Stimulated activated CD4-positive, alpha-beta T cell treated with anti-CD3 and anti-CD28 coated beads, Interleukin-4, amount 100 ng/mL, for 24 hours (primary cell): ENCODE results near the gene CELF4.

Source experiments
- DNase-seq: peaks from one replicate; pipeline ENCODE4 v3.0.0-alpha.2; 2020

Gene CELF4

DNA sequence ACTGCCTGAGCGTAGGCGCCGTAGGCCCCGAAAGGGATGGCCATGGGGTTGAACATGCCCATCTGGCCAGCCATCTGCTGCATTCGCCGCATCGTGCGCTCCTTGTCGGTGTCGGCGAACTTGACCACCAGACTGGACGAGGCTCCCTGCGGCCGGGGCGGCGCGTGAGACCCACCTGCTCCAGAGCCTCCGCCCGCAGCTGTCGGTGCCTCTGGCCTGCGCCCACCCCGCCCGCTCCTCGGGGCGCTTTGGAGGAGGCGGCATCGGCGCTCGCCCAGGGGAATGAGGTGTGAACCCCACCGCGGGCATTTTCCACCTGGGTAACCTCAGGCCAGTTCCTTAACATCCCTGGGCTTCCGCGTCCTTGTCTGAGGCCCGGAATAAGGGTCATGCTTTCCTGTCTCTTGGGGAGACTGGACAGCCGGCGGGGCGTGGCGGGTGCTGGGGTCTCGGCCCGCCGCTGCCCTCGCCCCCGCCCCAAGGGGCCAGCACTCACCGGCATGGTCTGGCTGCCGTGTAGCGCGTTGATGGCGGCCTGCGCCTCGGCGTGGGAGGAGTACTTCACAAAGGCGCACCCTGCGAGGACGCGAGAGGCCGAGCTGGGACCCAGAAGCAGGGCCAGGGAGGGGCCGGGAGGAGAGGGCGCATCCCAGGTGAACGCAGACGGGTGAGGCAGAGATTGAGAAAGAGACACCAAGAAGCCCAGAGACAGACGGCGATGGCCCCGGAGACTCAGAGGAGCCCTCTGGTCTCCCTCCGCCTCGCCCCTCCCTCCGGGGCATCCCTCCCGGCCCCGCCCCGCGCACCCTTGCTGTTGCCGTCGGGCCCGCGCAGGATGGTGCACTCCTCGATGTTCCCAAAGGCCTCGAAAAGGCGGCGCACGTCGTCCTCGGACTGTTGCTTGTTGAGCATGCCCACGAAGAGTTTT lies 291.0 kb downstream of the CELF4 start:
- no peak for DNase-seq

DNA sequence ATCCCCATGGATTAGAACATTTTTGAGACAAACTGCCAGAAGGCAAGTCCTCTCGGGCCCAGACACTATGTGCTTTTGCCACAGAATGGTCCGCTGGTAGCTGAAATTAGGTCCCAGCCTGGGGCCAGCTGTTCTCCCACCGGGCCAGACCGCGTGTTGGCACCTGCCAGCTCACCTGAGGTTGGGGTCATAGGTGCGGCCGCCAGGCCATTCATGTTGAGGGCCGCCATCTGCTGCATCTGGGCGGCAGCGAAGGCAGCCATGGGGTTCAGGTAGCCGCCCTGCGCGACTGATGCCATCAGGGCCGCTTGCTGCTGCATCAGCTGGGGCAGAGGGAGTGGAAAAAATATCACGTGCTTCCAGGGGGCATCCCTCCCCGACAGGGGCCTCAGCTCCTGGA lies 292.8 kb downstream of the CELF4 start:
- no peak for DNase-seq

DNA sequence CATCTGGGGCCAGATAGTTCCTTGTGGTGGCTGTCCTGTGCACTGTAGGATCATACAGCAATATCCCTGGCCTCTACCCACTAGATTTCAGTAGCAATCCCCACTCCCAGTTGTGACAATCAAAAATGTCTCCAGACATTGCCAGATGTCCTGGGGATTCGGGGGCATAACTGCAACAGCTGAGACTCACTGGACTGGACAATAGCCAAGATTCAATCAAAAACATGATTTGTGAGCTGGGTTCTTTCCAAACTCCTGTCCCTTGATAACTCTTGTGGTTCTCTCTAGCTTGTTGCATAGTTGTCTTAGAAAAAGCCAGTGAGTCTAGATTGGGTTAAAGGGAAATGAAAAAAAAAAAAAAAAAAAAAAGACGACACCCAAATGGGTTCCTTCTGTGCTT lies 293.4 kb downstream of the CELF4 start:
- DNase-seq = no peak

DNA sequence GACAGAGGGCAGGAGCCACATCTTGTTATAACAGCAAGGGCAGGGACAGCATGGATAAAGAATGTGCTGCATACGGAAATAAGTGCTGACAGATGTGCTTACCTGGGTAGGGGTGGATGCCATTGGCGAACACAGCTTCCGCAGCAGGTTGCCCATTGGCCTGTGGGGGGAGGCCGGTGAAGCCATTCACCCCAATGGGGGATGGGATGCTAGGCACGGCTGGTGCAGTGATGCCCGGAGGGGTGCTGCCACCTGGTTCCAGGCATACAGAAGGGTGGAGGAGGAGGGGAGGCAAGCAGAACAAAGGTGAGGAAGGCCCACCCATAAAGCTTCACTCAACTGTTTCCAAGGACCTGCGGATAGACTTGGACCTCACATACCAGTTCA lies 294.9 kb downstream of the CELF4 start:
- no peak for DNase-seq

DNA sequence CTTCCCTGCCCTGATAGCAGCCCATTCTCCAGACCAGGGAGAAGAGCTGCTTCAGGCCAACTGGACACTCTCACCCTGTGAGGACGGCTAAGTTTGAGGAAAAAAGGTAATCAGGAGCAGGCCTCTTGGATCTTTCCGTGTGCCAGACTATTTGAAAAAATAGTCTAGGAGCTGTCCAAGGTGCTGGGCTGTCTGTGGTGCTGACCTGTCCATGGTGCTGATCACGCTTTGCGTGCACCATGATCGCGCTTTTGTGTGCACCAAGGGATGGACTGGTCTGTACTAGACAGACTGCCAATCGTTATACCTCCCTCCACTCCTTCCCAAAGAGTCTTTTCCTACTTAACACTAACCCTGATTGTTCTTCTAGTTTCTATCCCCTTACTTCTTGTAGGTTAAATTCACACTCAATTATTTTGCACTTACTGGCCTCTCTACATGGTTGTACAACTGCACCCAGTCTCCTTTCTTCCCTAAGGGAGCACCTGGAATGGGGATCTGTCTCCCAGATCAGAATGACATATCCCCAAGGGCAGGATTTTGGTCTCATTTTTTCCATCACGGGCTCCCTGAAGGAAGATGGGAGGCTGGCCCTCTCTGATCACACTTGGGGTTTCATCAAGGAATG lies 295.4 kb downstream of the CELF4 start:
- DNase-seq = no peak

DNA sequence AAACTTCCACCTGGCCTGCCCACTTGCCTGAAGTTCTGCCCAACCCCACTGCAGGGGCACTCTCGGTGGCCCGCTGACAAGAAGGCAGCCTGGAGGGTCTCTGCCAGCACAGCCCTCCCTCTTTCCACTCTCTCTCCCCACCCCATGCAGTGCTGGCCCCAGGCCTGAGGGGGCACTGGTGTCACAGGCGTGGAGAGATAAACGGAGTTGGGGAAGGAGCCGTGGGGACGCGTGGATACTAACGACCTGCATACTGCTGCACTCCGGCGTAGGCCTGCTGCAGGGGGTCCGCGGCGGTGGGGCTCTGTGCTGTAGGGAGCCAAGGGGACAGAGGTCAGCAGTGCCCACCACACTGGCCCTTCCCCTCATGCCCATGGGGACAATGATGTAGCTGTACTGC lies 299.3 kb downstream of the CELF4 start:
- DNase-seq = no peak

DNA sequence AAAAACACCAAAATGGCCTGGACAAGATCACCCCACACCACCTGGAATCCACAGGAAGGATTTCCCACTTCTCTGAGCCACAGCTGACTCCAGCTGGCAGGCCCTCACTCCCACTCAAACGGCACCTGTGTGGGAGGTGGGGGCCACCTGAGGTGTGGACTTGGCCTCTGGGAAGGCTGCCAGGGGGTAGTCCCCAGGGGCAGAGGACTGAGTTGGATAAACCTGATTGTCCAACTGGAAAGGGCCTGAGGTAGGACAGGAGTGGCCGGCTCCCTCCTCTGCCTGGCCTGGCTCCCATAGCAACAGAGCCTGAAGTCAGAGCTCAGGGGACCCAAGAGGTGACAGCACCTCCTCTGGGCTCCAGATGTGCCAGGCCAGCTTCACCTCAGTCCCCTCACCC lies 300.2 kb downstream of the CELF4 start:
- DNase-seq = no peak

DNA sequence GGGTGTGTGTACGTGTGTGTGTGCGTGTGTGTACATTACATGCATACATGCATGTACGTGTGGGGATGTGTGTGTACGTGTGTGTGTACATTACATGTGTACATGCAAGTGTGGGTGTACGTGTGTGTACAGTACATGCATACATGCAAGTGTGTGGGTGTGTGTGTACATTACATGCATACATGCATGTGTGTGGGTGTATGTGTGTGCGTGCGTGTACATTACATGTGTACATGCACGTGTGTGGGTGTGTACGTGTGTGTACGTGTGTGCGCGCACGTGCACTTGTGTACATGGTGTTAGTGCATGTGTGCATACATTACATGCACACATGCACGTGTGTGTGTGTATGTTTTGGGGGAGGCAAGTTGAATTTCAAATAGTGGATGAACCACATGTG lies 300.6 kb downstream of the CELF4 start:
- DNase-seq = no peak

DNA sequence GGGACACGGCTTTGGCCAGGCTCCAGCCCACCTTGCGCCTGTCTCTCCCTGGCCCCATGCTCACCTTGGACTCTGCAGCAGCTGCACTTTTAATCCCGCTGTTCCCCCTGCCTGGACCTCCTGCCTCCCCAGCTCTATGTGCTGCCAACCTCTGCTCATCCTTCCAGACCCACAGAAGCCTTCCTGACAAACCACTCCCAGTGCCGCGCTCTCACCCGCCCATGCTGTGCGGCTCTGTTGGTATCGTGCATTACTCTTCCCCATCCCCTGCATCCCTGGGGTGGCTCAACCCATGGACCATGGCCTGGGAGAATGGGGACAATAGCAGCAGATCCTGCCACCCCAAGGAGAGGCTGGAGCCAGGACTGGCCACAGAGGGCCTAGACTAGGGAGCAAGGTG lies 303.6 kb downstream of the CELF4 start:
- DNase-seq = no peak

DNA sequence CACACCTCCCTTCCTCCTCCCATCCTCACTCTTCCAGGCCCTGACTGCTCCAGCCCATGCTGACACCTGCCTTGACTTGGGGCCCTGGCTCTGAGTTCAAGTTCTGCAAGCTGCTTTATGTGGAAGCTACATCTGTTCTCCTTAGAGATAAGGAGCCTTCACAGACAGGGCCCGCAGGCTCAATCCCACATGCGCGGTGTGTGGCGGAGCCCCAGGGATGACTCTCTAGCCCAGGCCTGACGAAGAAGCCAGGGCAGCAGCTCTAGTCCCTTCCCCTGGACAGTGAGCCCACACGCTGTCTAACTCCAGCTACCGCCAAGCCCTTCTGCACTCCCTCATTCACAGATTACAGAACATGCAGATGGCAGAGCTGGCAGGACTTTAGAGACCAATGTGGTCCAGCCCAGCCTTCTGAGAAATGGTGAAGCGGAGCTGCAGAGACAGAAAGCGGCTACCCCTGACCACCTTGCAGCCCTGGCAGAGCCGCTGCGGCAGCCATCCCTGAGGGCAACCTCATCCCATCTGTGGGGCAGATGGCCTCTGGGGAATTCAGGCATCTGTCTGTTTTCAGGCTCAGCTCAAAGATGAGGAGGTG lies 304.3 kb downstream of the CELF4 start:
- DNase-seq = no peak

DNA sequence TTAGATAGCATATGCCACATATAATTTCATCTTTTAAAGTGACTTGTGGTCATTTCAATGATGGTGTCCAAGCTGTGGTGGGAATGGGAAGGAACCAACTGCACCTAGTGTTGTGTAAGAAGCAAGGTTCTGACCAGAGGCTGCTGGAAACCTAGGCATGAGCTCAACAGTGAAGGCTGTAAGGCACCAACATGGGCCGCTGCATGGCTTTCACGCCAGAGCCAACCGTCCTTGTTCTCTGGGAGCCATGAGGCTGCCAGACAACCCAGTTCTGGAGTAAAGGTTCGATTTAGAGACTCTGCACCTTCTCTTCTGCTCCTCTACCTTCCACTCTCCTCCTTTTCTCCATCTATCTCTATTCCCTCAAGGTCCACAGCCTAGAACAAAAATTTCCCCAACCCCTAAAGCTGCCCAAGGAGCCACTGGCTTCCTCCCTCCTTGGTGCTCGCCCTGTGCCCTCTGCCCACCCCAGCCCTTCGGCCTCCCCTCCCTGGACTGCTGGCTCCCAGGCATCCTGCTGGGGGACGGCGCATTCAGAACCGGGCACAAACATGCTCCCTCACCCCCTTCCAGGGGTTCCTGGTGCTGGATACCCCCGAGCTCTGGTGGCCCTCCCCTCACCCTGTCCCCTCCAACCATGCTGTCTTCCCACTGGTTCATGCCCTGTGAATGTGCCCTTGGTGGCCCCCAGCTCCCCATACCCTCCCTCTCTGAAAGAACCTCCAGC lies 305.1 kb downstream of the CELF4 start:
- DNase-seq = no peak

DNA sequence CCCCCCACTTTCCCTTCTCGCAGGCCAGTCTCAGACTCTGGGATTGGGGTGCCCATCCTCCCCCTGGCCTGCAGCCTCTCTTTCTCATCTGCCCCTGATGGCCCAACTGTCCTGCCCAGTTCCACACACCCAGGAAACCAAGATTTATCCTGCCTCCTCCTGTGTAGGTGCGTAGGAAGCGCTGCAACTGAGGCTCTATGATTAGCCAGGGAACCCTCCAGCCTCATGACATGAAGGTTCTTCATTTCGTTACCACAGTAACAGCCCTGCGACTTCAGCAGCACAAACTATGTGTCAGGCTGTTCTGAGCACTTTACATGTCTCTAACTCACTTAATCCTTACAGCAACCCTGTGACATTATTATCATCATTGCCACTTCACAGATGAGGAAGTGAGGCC lies 305.9 kb downstream of the CELF4 start:
- DNase-seq = no peak

DNA sequence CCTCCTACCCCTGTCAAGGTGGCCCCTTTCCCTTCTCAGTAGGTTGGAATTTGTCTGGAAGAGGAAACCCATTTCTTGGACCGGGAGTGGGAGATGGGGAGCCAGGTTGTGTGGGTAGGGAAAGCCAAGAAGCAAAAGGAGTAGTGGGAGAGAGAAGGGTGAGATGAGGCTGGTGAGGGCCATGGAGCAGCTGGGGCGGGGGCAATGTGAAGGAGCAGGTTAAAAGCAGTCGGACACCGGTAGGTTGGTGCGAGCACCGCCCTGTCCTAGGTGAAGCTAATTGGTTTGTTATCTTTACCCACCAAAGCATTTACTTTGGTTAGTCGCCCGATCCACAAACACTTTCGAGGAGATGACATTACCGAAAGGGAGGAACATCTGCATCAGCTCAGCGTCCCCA lies 306.8 kb downstream of the CELF4 start:
- DNase-seq = no peak

DNA sequence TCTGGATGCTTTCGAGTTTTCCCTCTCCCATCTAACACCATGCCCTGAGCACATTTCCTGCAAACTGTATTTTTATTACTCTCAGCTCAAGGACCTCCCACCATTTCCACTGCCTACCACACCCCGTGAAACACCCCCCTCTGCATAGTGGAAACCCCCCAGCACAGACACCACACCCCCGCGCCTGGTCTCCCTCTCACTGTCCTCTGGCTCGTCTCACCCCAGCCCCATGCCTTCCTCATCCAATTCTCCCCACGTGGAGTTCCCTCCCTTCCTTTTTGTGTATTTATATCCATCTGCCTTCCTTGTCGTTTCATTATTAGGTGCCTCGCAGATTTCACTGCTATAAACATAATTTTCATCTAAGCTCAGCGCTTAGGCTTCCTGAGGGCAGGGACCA lies 307.5 kb downstream of the CELF4 start:
- DNase-seq = no peak

DNA sequence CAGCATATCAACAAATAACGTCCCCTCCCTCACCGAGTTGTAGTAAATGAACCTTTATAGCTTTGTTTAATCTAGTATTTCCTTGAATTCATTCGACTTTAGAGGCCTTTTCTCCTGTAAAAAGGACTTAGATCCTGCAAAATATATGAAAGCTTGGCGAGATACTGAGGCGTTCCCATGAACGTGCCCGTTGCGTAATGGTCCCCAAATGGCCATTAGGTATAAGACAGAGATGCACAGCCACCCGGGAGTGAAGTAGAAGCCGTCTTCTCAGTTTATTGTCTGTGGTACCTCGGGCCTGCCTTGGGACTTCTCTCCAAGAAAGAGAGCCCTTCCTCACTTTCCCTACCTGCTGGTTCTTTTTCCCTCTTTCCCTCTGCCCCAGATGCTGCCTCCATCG lies 310.6 kb downstream of the CELF4 start:
- DNase-seq = no peak

DNA sequence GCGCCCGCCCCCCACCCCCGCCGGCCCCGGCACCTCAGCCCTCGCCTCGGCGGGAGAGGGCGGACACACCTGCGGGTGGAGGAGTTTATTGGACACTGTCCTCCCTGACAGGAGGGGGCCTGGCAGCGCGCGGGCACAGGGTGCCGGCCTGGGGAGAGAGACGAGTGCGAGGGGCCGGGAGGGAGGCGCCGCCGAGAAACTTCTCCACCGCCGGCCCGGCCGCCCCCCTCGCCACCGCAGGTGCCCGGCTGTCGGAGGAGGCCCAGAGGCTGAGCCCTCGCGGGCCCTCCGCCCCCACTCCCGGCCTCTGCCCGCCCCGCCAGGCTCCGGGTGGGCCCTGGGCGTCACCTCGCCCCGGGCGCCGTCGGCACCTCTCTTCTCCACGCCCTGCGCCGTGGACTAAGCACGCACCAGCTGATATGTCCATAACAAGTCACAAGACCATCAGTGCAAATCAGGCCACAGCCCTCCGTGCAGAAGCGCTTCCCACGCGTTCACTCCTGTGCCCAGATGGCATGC lies 311.3 kb downstream of the CELF4 start:
- no peak for DNase-seq

DNA sequence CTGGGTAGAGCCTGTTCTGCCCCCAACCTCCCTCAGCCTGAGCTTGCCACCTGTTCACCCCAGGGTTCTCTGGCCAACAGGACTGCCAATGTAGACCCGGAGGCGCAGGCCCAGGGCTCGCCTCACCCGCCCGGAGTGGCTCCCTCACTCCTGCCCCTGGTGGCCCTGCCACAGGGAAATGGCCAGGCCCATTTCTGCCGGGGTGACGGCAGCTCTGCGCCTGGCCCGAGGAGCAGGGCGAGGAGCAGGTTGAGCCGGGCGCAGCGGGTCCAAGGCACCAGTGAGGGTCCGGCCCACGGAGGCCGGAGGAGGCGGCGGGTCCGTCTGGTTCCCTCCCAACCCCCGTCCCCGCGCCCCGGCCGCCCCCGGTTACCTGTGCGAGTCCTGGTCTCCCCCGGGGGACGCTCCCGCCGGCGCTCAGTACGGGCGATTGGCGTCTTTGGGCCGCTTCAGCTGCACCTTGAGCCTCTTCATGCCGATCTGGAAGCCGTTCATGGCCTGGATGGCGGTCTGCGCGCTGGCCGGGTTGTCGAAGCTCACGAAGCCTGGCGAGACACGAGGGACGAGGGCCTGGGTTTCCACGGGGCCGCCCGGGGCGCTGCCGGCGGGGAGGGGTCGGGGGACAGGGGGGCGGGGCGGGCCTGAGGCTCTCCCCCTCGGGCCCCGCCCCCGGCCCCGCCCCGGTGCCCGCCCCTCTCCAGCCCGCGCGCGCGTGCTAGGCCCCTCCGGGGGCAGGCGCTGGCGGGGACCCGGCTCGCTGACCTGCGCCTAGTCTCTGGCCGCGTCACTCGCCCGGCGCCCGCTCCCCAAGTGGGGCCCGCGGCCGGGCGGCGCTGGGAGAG lies 312.0 kb downstream of the CELF4 start:
- DNase-seq = no peak

DNA sequence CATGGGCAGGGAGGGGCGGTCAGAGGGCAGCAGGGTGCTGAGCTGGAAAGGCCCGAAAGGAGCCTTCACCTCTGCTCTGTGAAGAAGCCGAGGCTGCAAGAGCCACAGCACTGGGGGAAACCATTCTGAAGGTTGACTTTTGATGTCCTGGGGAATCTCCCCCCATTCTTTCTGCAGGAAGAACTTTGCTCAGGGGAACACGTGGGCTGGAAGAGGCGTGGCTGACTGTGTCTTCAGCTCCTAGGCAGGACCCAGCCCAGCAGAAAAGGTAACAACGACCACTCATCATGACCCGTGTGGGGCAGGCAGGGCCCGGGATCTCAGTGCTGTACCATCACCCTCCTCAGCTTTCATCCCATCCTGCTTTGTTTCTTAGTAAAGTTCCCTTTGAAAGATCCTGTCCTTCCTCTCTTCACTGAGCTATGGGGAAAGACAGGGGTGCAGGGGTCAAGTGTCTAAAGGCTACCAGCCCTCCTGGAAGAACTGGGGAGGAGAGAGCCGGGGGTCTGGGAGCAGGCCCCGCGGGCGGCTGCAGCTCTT lies 312.7 kb downstream of the CELF4 start:
- DNase-seq = no peak

DNA sequence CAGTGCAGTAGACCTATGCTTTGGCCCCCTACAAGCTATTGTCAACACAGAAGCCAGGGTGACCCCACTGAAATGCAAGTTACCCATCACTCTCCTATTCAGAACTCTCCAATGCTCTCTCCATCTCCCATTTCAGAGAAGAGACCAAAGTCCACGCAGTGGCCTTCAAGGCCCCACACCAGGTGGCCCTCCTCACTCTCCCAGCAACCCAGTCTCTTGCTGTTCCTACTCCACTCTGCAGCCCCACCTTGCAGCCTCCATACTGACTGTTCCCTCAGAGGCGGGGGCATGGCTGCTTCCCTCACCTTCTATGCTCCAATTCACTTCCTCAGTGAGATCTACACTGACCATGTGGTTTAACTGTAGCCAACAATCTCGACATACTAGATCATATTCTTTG lies 313.3 kb downstream of the CELF4 start:
- no peak for DNase-seq

DNA sequence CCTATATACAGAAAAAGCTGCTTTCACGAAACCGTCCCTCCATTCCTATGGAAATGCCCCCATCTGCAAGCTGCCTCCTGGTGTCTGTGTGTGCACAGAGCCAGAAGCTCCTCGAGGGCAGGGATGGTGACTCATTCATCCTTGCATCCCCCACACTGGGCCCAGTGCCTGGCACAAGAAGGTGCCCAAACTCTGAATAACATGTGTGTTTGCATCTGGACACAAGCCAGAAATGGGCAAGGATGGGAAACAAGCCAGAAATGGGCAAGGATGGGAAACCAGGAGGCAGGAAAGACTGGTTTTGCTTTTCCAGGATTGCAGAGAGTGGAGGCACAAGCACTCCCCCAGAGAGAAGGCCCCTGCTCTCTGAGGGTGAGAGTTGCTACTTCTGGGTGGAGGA lies 313.9 kb downstream of the CELF4 start:
- no peak for DNase-seq

DNA sequence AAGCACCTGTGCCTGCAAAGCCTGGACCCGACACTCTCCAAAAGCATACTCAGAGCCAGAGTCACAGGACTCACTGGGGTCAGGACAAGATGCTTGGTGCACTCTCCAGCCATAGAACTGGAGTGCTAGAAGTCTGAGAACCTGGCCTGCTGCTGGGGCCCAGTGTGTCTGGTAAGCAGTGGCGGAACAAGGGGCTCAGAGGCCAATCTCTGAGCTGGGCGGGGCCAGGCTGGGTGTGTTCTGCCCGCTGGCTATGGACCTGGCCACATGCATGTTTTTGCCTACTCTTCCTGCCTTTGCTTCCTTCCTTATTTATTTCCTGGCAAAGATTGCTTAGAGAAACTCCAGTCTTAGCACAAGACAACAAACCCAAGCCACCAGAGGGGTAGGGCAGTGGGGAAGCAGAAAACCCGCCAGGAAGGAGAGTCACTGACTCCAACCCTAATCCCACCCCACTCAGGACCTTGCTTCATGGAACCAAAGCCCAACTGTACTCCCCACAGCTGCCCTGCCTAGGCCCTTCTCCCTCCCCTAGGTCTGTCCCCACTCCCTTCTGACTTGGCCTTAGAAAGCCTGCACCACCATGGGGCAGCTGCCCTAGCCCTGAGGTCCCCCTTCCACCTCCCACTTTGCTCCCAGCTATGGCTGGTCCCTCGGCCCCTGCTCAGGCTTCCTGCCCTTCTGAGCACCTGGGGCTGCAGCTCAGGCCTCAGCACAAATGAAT lies 315.5 kb downstream of the CELF4 start:
- DNase-seq = no peak
